Skeletal muscle cell (primary cell): ENCODE results near the gene BAD.
"Not testable (repeated sequence)": the region's sequence is repeated elsewhere in the genome, so short reads cannot be mapped to it uniquely, and the experiment has no call there.

ENCODE experiments used
- DNase-seq: peaks from one replicate; pipeline ENCODE4 v3.0.0-alpha.2; 2010; ENCODE audit warnings: low read depth
- H3K4me3 ChIP-seq: 2 replicates; pipeline ENCODE4 v1.5.1; 2011; ENCODE audit warnings: low read depth, mild to moderate bottlenecking, control low read depth, low read length, moderate library complexity

The BAD gene

GRCh38 chr11:64284048-64284961 is at the start of gene BAD:
TSS of gene BAD (minus strand) at chr11:64284665. CDS start at chr11:64284368, 297 bp downstream.
- peak within 1 kb of the TSS; percentile 71 for H3K4me3 ChIP-seq
- peak; percentile 61 for DNase-seq

GRCh38 chr11:64333556-64333955 is 49.1 kb upstream of the BAD start:
- H3K4me3 ChIP-seq = no peak overlapping the region
- DNase-seq = no peak

GRCh38 chr11:64331569-64332371 is 47.3 kb upstream of the BAD start:
- no peak overlapping the region for H3K4me3 ChIP-seq
- DNase-seq = no peak

- no peak for DNase-seq
- no peak overlapping the region for H3K4me3 ChIP-seq
Measured at GRCh38 chr11:64330888-64331287, 46.4 kb upstream of the BAD start.

- no peak for DNase-seq
- no peak overlapping the region for H3K4me3 ChIP-seq
Measured at GRCh38 chr11:64327993-64328392, 43.5 kb upstream of the BAD start.

GRCh38 chr11:64327375-64327774 is 42.9 kb upstream of the BAD start:
- no peak for DNase-seq
- H3K4me3 ChIP-seq = no peak overlapping the region

GRCh38 chr11:64324692-64325469 is 40.4 kb upstream of the BAD start:
- no peak for DNase-seq
- no peak overlapping the region for H3K4me3 ChIP-seq

GRCh38 chr11:64323984-64324383 is 39.5 kb upstream of the BAD start:
- not testable (repeated sequence) for DNase-seq, H3K4me3 ChIP-seq

GRCh38 chr11:64323373-64323772 is 38.9 kb upstream of the BAD start:
- H3K4me3 ChIP-seq = no peak overlapping the region
- DNase-seq = no peak

GRCh38 chr11:64322925-64323260 is 38.4 kb upstream of the BAD start:
- H3K4me3 ChIP-seq = no peak overlapping the region
- DNase-seq = no peak

- no peak overlapping the region for H3K4me3 ChIP-seq
- no peak for DNase-seq
Measured at GRCh38 chr11:64321533-64321932, 37.1 kb upstream of the BAD start.

- H3K4me3 ChIP-seq = no peak overlapping the region
- no peak for DNase-seq
Measured at GRCh38 chr11:64321026-64321425, 36.6 kb upstream of the BAD start.

GRCh38 chr11:64320556-64320955 is 36.1 kb upstream of the BAD start:
- no peak for DNase-seq
- H3K4me3 ChIP-seq = no peak overlapping the region

- no peak for DNase-seq
Measured at GRCh38 chr11:64318766-64319761, 34.6 kb upstream of the BAD start.

GRCh38 chr11:64317961-64318765 is 33.7 kb upstream of the BAD start, which contains the start of gene PRDX5:
TSS of gene PRDX5 (plus strand) at chr11:64318121. CDS start at chr11:64318216, 95 bp downstream.
- DNase-seq = peak; percentile 76
- H3K4me3 ChIP-seq = peak within 1 kb of the TSS; percentile 75

More at GRCh38 chr11:64318766-64319761, 34.6 kb upstream of the BAD start:
- H3K4me3 ChIP-seq = peak overlapping the region; percentile 75

- peak within 1 kb of the TSS; percentile 75 for H3K4me3 ChIP-seq
- DNase-seq = peak; percentile 81
Measured at GRCh38 chr11:64317325-64317960, 33.0 kb upstream of the BAD start, which contains the start of gene TRMT112. TSS of gene TRMT112 (minus strand) at chr11:64317559. CDS start at chr11:64317526, 33 bp downstream.

- no peak for DNase-seq
- H3K4me3 ChIP-seq = peak overlapping the region; percentile 75
Measured at GRCh38 chr11:64316672-64317324, 32.3 kb upstream of the BAD start.
